Right renal pelvis (tissue), 4 donors: ENCODE results near the gene TRMT6. TPM values are rescaled to one million over a fixed set of nuclear protein-coding genes. Genes with fewer than 3 reads are reported as not detected.
A peak's percentile ranks its signal among the peaks of the same experiment; 100 is the strongest.

ENCODE experiments used
- DNase-seq, 4 donors: peaks; one replicate each; pipeline ENCODE4 v3.0.0-alpha.2; 2013; ENCODE audit warnings: low read depth in 4 of 4, low spot score in 3 of 4, missing footprints in 1 of 4
- polyA plus RNA-seq, 4 donors: library from polyadenylated mRNA; unstranded; fragments of 120-200 nt; gene quantifications; one replicate each; pipeline ENCODE4 v1.2.1, GENCODE V29; 2013; ENCODE audit not compliant: insufficient read length in 4 of 4

TRMT6 gene, protein sequence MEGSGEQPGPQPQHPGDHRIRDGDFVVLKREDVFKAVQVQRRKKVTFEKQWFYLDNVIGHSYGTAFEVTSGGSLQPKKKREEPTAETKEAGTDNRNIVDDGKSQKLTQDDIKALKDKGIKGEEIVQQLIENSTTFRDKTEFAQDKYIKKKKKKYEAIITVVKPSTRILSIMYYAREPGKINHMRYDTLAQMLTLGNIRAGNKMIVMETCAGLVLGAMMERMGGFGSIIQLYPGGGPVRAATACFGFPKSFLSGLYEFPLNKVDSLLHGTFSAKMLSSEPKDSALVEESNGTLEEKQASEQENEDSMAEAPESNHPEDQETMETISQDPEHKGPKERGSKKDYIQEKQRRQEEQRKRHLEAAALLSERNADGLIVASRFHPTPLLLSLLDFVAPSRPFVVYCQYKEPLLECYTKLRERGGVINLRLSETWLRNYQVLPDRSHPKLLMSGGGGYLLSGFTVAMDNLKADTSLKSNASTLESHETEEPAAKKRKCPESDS
- polyA plus RNA-seq: 10 to 100 TPM; 17.2 to 21.6 (median 20.1) TPM

DNA sequence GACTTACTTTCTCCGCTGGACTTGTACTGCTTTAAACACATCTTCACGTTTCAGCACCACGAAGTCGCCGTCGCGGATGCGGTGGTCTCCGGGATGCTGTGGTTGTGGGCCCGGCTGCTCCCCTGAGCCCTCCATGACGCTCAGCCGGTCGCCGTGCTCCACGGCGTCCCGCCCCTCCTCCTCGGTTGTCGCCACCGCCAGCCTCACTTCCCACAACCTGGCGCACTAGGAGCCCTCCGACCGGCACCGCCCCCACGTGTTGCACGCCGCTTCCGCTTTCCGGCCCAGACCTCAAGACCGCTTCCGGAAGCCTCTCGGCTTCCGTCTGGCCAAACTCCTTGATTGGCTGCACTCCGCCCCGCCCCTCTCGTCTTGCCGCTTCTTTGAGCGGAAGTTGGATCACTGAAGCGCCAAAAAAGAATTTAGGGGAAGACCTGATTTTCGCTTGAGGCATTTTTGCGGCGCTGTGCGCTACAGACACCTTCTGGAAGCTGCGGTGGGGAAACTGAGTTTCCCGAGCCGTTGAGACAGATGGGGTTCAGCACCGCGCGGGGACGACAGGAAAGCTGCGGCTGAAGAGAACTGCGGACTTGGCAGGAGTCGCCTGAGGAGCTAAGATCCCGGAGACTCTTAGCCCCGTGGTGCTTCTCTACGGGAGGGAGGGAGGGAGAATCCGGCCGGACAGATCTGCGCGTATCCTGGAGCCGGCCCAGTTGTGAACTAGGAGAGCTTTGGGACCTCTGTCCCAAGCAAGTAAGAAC is at the start of gene TRMT6, which contains the start of gene MCM8:
Gene TRMT6 (minus strand): TSS at position 263 of the 761 bp plus-strand sequence. CDS start 128 bp downstream, at position 135.
Gene MCM8 (plus strand): TSS at position 382 of the 761 bp plus-strand sequence. CDS start 1,364 bp downstream, outside the sequence.
- DNase-seq: peak; percentile 88 to 93 (median 91)

GRCh38 chr20:5999783-6000182 is 49.5 kb upstream of the TRMT6 start:
- DNase-seq: no peak

GRCh38 chr20:5996765-5997164 is 46.4 kb upstream of the TRMT6 start:
- DNase-seq: no peak

GRCh38 chr20:5991623-5992441 is 41.5 kb upstream of the TRMT6 start:
- DNase-seq: no peak

DNA sequence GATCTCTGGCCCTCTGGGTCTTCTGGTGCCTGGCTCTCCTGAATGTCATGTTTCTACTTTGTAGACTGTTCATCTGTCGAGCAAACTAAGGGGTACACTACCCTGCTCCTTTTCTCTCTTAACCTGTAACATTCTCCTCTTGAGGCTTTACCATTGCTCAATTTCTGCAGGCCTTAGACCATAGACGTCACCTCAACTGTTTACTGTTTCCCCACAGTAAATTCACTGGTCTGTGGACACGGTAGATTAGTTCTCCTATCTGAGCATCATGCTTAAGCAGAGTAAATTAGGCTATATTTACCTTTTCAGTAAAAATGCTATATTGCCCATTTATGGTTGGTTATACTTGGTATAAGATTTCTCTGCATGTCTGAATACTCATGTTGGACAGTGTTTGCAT is 40.6 kb upstream of the TRMT6 start:
- DNase-seq: no peak

- no peak for DNase-seq
Observed at GRCh38 chr20:5989539-5989938, 39.2 kb upstream of the TRMT6 start.

GRCh38 chr20:5987383-5987782 is 37.0 kb upstream of the TRMT6 start:
- no peak for DNase-seq

- DNase-seq: no peak
Observed at GRCh38 chr20:5980720-5981538, 30.6 kb upstream of the TRMT6 start.

DNA sequence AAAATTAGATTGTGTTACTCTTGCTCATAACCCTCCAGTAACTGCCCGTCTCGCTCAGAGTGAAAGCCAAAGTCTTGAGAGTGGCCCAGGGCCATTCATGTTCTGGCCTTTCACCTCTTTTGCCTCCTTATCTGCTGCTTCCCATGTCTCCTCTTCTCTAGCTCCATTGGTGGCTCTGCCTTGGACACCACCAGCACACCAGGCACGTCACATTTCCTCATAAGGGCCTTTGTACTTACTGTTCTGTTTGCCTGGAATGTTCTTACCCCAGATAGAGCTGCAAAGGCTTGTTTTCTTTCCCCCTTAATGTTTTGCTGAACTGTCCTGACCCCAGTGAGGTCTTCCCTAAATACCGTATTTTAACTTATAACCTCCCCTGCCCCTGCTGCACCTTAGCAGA is 29.5 kb upstream of the TRMT6 start:
- no peak for DNase-seq

GRCh38 chr20:5977975-5978374 is 27.6 kb upstream of the TRMT6 start:
- DNase-seq: no peak

DNA sequence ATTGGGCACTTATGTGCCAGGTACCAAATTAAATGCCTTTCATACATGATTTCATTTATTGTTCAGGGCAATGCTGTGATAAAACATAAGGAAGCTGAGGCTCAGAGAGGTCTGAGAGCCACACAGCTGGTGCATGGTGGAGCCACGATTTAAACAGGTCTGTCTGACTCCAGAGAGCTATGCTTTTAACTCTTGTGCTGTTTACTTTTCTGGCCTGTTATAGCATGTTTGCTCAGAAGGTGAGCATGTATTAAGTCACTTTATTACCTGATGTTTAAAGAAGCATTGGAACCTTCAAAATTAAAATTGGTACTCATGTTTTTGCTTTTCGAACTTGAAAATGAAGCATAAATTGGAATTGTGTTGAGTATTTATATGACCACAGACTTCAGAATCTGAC is 26.9 kb upstream of the TRMT6 start:
- DNase-seq: no peak

- no peak for DNase-seq
Observed at GRCh38 chr20:5975778-5976177, 25.4 kb upstream of the TRMT6 start.

- DNase-seq: no peak
Observed at GRCh38 chr20:5974531-5974930, 24.2 kb upstream of the TRMT6 start.

DNA sequence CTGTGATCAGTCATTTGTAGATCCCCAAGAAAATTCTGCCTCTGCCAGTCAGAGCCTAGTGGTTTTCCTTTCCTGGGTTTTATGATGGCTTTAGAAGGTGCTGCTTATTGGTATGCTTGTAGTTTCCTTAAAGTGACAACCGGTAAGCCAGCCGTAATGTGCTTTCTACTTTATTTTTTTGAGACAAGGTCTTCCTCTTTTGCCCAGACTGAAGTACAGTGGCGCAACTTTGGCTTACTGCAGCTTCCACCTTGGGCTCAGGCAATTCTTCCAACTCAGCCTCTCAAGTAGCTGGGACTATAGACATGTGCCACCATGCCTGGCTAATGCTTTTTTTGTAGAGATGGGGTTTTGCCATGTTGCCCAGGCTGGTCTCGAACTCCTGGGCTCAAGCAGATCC is 23.6 kb upstream of the TRMT6 start:
- no peak for DNase-seq

- DNase-seq: no peak
Observed at GRCh38 chr20:5973172-5973571, 22.8 kb upstream of the TRMT6 start.

DNA sequence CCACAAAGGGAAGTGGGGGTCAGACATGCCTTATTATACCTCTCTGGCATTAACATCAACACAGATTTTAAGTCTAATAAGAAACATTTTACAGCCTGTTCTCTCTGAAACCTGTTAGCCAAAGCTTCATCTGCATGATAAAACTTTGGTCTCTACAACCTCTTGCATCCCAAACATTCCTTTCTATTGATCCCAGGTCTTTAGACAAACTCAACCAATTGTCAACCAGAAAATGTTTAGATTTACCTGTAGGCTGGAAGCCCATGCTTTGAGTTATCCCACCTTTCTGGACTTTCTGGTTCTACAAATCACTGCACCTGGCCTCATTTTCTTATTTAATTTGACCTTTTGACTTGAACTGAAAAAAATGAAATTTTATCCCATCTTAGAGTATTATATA is 20.9 kb upstream of the TRMT6 start:
- no peak for DNase-seq

GRCh38 chr20:5970381-5970780 is 20.0 kb upstream of the TRMT6 start:
- DNase-seq: no peak

DNA sequence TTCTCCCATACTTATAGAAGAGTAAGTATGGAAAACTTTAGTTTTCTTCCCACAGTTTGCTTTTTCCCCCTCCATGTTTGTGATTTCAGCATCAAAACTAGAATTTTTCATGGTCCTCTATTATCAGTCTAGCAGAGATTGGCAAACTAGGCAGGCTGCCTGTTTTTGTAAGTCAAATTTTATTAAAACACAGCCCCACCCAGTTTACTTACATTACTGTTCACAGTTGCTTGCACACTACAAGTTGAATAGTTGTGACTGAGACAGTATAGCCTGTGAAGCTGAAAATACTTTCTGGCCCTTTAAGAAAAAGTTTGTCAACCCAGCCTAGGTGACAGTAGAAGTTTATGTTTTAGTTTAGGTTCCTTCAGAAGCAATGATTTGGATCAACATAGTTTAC is 19.6 kb upstream of the TRMT6 start:
- no peak for DNase-seq

GRCh38 chr20:5969348-5969935 is 19.1 kb upstream of the TRMT6 start:
- DNase-seq: no peak
